Fibroblast of lung (primary cell): ENCODE measurements around the gene ADCYAP1R1. TPM values are rescaled to one million over a fixed set of nuclear protein-coding genes. Genes with fewer than 3 reads are reported as not detected.
"Not testable (repeated sequence)": the region's sequence is repeated elsewhere in the genome, so short reads cannot be mapped to it uniquely, and the experiment has no call there.

Source experiments
- DNase-seq, 2 donors: peaks; one replicate each; pipeline versions ENCODE4 v3.0.0 to v3.0.0-alpha.2; 2010; ENCODE audit warnings: low read depth in 2 of 2
- H2AFZ ChIP-seq: 2 replicates; pipeline ENCODE4 v1.5.1; 2012; ENCODE audit warnings: low read length, control low read depth, inconsistent platforms
- H3K27ac ChIP-seq: 2 replicates; pipeline ENCODE4 v1.5.1; 2011; ENCODE audit warnings: low read length, control low read depth; ENCODE audit not compliant: insufficient read depth
- H3K27me3 ChIP-seq: 2 replicates; pipeline ENCODE4 v1.5.1; 2011; ENCODE audit warnings: mild to moderate bottlenecking, low read length; ENCODE audit not compliant: control insufficient read depth, insufficient read depth
- H3K36me3 ChIP-seq: 2 replicates; pipeline ENCODE4 v1.5.1; 2011; ENCODE audit warnings: low read length; ENCODE audit not compliant: control insufficient read depth, insufficient read depth
- H3K4me1 ChIP-seq: 2 replicates; pipeline ENCODE4 v1.5.1; 2011; ENCODE audit warnings: low read length; ENCODE audit not compliant: control insufficient read depth, insufficient read depth; ENCODE audit errors: extremely low read depth
- H3K4me2 ChIP-seq: 2 replicates; pipeline ENCODE4 v1.5.1; 2011; ENCODE audit warnings: low read length, control low read depth; ENCODE audit not compliant: insufficient read depth; ENCODE audit errors: extremely low read depth
- H3K4me3 ChIP-seq, 4 experiments: fragments of 200-600 bp in 1 of 4; sonication (generic) in 1 of 4; replicated peaks in 1 of 4; 2 replicates each; pipeline ENCODE4 v1.5.1; 2011 to 2016; ENCODE audit warnings: low read length in 4 of 4, low read depth in 3 of 4, mild to moderate bottlenecking in 3 of 4, control low read depth in 2 of 4, inconsistent platforms in 1 of 4, mixed read lengths in 1 of 4; ENCODE audit not compliant: insufficient read depth in 1 of 4; ENCODE audit errors: control extremely low read depth in 1 of 4
- H3K79me2 ChIP-seq: 2 replicates; pipeline ENCODE4 v1.5.1; 2012; ENCODE audit warnings: mild to moderate bottlenecking, low read length, inconsistent platforms; ENCODE audit not compliant: control insufficient read depth, insufficient read depth
- H3K9ac ChIP-seq: 2 replicates; pipeline ENCODE4 v1.5.1; 2011; ENCODE audit warnings: mild to moderate bottlenecking, low read length, control low read depth; ENCODE audit not compliant: insufficient read depth
- H3K9me3 ChIP-seq: 2 replicates; pipeline ENCODE4 v1.5.1; 2012; ENCODE audit warnings: low read depth, low read length; ENCODE audit not compliant: control insufficient read depth, insufficient read depth
- H4K20me1 ChIP-seq: 2 replicates; pipeline ENCODE4 v1.5.1; 2011; ENCODE audit warnings: low read length; ENCODE audit not compliant: control insufficient read depth, insufficient read depth; ENCODE audit errors: extremely low read depth
- EZH2 ChIP-seq: IDR thresholded peaks from 2 replicates; pipeline ENCODE4 v1.5.1; 2012; ENCODE audit warnings: low read length, control low read depth, mild to moderate bottlenecking; ENCODE audit errors: missing control alignments
- polyA plus RNA-seq, 2 donors: library from polyadenylated mRNA; depleted of rRNA in 1 of 2; stranded (reverse) in 1 of 2; unstranded in 1 of 2; fragments of >200 nt; gene quantifications; 2 replicates each; pipeline ENCODE4 v1.2.1, GENCODE V29; 2011 to 2012; ENCODE audit warnings: missing spikeins in 1 of 2
- total RNA-seq: library from RNA; depleted of rRNA; stranded (reverse); fragments of >200 nt; gene quantifications from 2 replicates; pipeline ENCODE4 v1.2.1, GENCODE V29; 2014
- TF ChIP-seq, protein P1 (sequence below), 2 donors: IDR thresholded peaks in 1 of 2; conservative IDR thresholded peaks in 1 of 2; 1 replicate in 1 of 2; 2 replicates in 1 of 2; pipeline ENCODE4 v1.5.1; 2011 to 2012; ENCODE audit warnings: low read length in 2 of 2, control low read depth in 1 of 2, inconsistent platforms in 1 of 2, low read depth in 1 of 2, mild to moderate bottlenecking in 1 of 2

Gene ADCYAP1R1
- total and polyA plus RNA-seq, 2 donors (not counting 1 experiment from before 2014, with no cell fraction given) = not detected

DNA sequence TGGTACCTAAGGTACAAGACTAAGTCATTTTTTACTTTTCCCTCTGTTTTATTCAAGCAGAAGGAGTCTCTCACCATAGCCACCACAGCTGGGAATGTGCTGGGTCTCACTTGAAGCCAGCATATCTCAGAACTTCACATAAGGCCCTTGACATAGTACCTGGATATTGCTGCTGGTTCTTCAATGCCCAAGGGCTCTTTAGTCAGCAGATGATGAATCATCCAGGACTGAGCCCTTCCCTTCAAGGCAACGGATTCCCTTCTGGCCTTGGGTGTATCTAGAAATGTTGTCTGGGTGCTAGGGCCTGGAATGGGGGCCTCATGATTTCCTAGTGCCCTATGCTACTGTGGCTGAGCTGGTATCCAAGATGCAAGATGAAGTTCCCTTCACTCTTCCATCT, 93.9 kb downstream of the ADCYAP1R1 start:
- no peaks in the 10 kb centered on the region for H3K9me3 ChIP-seq
- H4K20me1 ChIP-seq = no peaks in the 10 kb centered on the region
- H3K36me3 ChIP-seq = no peaks in the 10 kb centered on the region
- H3K79me2 ChIP-seq = no peaks in the 10 kb centered on the region
- no peak overlapping the region for H2AFZ ChIP-seq
- DNase-seq = no peak
- no peaks in the 10 kb centered on the region for H3K27me3 ChIP-seq
- TF ChIP-seq, protein P1, sequence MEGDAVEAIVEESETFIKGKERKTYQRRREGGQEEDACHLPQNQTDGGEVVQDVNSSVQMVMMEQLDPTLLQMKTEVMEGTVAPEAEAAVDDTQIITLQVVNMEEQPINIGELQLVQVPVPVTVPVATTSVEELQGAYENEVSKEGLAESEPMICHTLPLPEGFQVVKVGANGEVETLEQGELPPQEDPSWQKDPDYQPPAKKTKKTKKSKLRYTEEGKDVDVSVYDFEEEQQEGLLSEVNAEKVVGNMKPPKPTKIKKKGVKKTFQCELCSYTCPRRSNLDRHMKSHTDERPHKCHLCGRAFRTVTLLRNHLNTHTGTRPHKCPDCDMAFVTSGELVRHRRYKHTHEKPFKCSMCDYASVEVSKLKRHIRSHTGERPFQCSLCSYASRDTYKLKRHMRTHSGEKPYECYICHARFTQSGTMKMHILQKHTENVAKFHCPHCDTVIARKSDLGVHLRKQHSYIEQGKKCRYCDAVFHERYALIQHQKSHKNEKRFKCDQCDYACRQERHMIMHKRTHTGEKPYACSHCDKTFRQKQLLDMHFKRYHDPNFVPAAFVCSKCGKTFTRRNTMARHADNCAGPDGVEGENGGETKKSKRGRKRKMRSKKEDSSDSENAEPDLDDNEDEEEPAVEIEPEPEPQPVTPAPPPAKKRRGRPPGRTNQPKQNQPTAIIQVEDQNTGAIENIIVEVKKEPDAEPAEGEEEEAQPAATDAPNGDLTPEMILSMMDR (conservative IDR thresholded peaks at IDR 0.05 in 1 of 2, IDR thresholded peaks at IDR 0.05 in 1 of 2; ENCODE audit: low read depth in 1 of 2, low read length in 2 of 2) = no peak
- TF ChIP-seq EZH2 = no peak
- no peak overlapping the region for H3K9ac ChIP-seq
- no peak overlapping the region for H3K4me2 ChIP-seq
- no peaks in the 10 kb centered on the region for H3K4me1 ChIP-seq
- no peak overlapping the region for H3K27ac ChIP-seq
- H3K4me3 ChIP-seq = no peak overlapping the region

GRCh38 chr7:31146538-31146937, 94.4 kb downstream of the ADCYAP1R1 start:
- no peaks in the 10 kb centered on the region for H3K9me3 ChIP-seq
- no peak overlapping the region for H3K27ac ChIP-seq
- no peaks in the 10 kb centered on the region for H3K36me3 ChIP-seq
- H3K27me3 ChIP-seq = no peaks in the 10 kb centered on the region
- no peaks in the 10 kb centered on the region for H3K79me2 ChIP-seq
- no peak overlapping the region for H3K4me3 ChIP-seq
- no peak overlapping the region for H3K9ac ChIP-seq
- H3K4me2 ChIP-seq = no peak overlapping the region
- no peaks in the 10 kb centered on the region for H4K20me1 ChIP-seq
- H2AFZ ChIP-seq = no peak overlapping the region
- H3K4me1 ChIP-seq = no peaks in the 10 kb centered on the region
- TF ChIP-seq EZH2 = no peak
- TF ChIP-seq, protein P1 (conservative IDR thresholded peaks at IDR 0.05 in 1 of 2, IDR thresholded peaks at IDR 0.05 in 1 of 2; ENCODE audit: low read depth in 1 of 2, low read length in 2 of 2) = no peak
- DNase-seq = no peak

GRCh38 chr7:31151849-31152248, 99.7 kb downstream of the ADCYAP1R1 start:
- H3K36me3 ChIP-seq = no peaks in the 10 kb centered on the region
- no peak overlapping the region for H3K27ac ChIP-seq
- no peak overlapping the region for H2AFZ ChIP-seq
- TF ChIP-seq EZH2 = no peak
- TF ChIP-seq, protein P1 (conservative IDR thresholded peaks at IDR 0.05 in 1 of 2, IDR thresholded peaks at IDR 0.05 in 1 of 2; ENCODE audit: low read depth in 1 of 2, low read length in 2 of 2) = no peak
- H3K4me1 ChIP-seq = no peaks in the 10 kb centered on the region
- H3K4me3 ChIP-seq = no peak overlapping the region
- no peak overlapping the region for H3K4me2 ChIP-seq
- DNase-seq = no peak
- no peaks in the 10 kb centered on the region for H3K79me2 ChIP-seq
- H3K9ac ChIP-seq = no peak overlapping the region
- no peaks in the 10 kb centered on the region for H3K27me3 ChIP-seq
- H4K20me1 ChIP-seq = no peaks in the 10 kb centered on the region
- no peaks in the 10 kb centered on the region for H3K9me3 ChIP-seq

DNA sequence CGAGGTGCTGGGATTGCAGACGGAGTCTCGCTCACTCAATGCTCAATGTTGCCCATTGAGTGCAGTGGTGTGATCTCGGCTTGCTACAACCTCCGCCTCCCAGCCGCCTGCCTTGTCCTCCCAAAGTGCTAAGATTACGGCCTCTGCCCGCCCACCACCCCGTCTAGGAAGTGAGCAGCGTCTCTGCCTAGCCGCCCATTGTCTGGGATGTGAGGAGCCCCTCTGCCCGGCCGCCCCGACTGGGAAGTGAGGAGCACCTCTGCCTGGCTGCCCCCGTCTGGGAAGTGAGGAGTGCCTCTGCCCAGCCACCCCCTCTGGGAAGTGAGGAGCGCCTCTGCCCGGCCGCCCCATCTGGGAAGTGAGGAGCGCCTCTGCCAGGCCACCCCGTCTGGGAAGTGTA, 101.2 kb downstream of the ADCYAP1R1 start:
- H4K20me1 ChIP-seq, H3K9me3 ChIP-seq, H3K4me3 ChIP-seq, H3K9ac ChIP-seq, H3K4me2 ChIP-seq, H3K27ac ChIP-seq, H3K36me3 ChIP-seq, DNase-seq, H3K27me3 ChIP-seq, H3K4me1 ChIP-seq, H2AFZ ChIP-seq, H3K79me2 ChIP-seq: not testable (repeated sequence)
